CD4-positive, CD25-positive, alpha-beta regulatory T cell (primary cell): ENCODE results near the gene PNMA1. TPM values are rescaled to one million over a fixed set of nuclear protein-coding genes. Genes with fewer than 3 reads are reported as not detected.
A peak's percentile ranks its signal among the peaks of the same experiment; 100 is the strongest.

Experiments
- ATAC-seq, 2 donors: fragments of 150-1000 bp; cut with Tn5 transposase; one replicate each; pipeline ENCODE4 v1.10.0; 2021; ENCODE audit warnings: low read depth in 2 of 2, moderate number of reproducible peaks in 2 of 2, moderate library complexity in 1 of 2
- DNase-seq, 3 donors: peaks; one replicate each; pipeline versions ENCODE4 v3.0.0 to v3.0.0-alpha.2; 2012 to 2022; ENCODE audit warnings: mixed read lengths in 1 of 3
- H3K27ac ChIP-seq: one replicate; pipeline ENCODE4 v1.7.0; 2013; ENCODE audit warnings: mild to moderate bottlenecking, low read length; ENCODE audit not compliant: insufficient read depth, poor library complexity, severe bottlenecking
- H3K27me3 ChIP-seq: one replicate; pipeline ENCODE4 v1.7.0; 2013; ENCODE audit warnings: low read length; ENCODE audit not compliant: control insufficient read depth, insufficient read depth
- H3K36me3 ChIP-seq: one replicate; pipeline ENCODE4 v1.7.0; 2013; ENCODE audit warnings: mild to moderate bottlenecking, low read length, moderate library complexity; ENCODE audit not compliant: control insufficient read depth, insufficient read depth
- H3K4me1 ChIP-seq: 2 replicates; pipeline ENCODE4 v1.7.0; 2013; ENCODE audit warnings: mild to moderate bottlenecking, low read length; ENCODE audit not compliant: insufficient read depth, control insufficient read depth, poor library complexity, severe bottlenecking
- H3K4me3 ChIP-seq: one replicate; pipeline ENCODE4 v1.7.0; 2013; ENCODE audit warnings: low read depth, mild to moderate bottlenecking, low read length, moderate library complexity
- H3K9me3 ChIP-seq, 2 experiments: 1 replicate in 1 of 2; 2 replicates in 1 of 2; pipeline ENCODE4 v1.7.0; 2013; ENCODE audit warnings: low read length in 2 of 2, mild to moderate bottlenecking in 1 of 2, moderate library complexity in 1 of 2; ENCODE audit not compliant: control insufficient read depth in 2 of 2
- H3K27ac Mint-ChIP-seq, 3 donors: one replicate each; pipeline ENCODE4 v1.8.0; 2020 to 2022; ENCODE audit warnings: mild to moderate bottlenecking in 3 of 3, mixed read lengths in 3 of 3, moderate library complexity in 2 of 3
- H3K27me3 Mint-ChIP-seq: one replicate; pipeline ENCODE4 v1.8.0; 2022; ENCODE audit warnings: mild to moderate bottlenecking, mixed read lengths
- H3K36me3 Mint-ChIP-seq: one replicate; pipeline ENCODE4 v1.8.0; 2020; ENCODE audit warnings: mixed read lengths
- H3K4me1 Mint-ChIP-seq, 4 donors: one replicate each; pipeline ENCODE4 v1.8.0; 2020 to 2022; ENCODE audit warnings: mixed read lengths in 4 of 4, mild to moderate bottlenecking in 1 of 4
- H3K4me3 Mint-ChIP-seq, 4 donors: one replicate each; pipeline ENCODE4 v1.8.0; 2020 to 2022; ENCODE audit warnings: mild to moderate bottlenecking in 4 of 4, mixed read lengths in 4 of 4, moderate library complexity in 3 of 4
- H3K9me3 Mint-ChIP-seq, 7 donors: one replicate each; pipeline ENCODE4 v1.8.0; 2020 to 2022; ENCODE audit warnings: mixed read lengths in 7 of 7, mild to moderate bottlenecking in 3 of 7, moderate library complexity in 2 of 7
- polyA plus RNA-seq, 4 donors: library from polyadenylated mRNA; unstranded; fragments of 300-500 nt; fragmentation: Illumina TruSeq; gene quantifications; one replicate each; pipeline ENCODE4 v1.2.3, GENCODE V29; 2021
- total RNA-seq: library from RNA; stranded (reverse); gene quantifications from one replicate; pipeline ENCODE4 v1.2.3, GENCODE V29; 2022

The PNMA1 gene
- total and polyA plus RNA-seq, 5 donors from 2014 or later, result 42.6 to 54.1 (median 51.2) TPM

DNA sequence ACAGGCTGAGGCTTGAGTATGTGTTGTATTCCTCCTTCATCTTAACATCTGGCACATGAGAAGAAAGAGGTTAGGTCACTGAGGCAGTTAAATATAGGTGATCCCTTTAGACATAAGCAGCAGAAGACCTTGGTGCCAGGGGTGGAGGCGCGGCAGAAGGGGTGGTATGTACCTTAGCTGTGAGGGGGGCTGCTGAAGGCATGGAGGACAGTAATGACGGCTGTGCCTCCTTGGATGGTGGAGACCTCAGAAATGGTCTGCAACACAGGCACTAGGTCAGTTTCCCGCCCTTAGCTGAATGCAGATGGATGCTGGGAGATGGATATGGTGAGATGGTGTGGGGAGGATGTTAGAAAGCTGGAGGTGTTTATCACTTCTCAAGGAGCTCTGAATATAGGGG is 1.5 kb upstream of the PNMA1 start:
- Mint-ChIP-seq H3K9me3 (peaks cover 0 to 3% (median 0%) of the 10 kb centered on the region in 7 donors), H3K4me1 (peaks cover 11 to 25% (median 20%) of the 10 kb centered on the region in 4 donors), H3K27ac (peak overlapping the region in 2 of 3 donors; percentile 66 to 70), H3K4me3 (peak overlapping the region in 3 of 4 donors; percentile 19 to 94 (median 55)), H3K27me3 (no peaks in the 10 kb centered on the region), H3K36me3 (peaks cover 13% of the 10 kb centered on the region)
- Histone ChIP-seq H3K27me3 (no peaks in the 10 kb centered on the region), H3K4me3 (no peak overlapping the region), H3K36me3 (peaks cover 40% of the 10 kb centered on the region), H3K27ac (no peak overlapping the region), H3K4me1 (peaks cover 27% of the 10 kb centered on the region), H3K9me3 (no peaks in the 10 kb centered on the region)
- ATAC-seq (no peak), DNase-seq (no peak)

DNA sequence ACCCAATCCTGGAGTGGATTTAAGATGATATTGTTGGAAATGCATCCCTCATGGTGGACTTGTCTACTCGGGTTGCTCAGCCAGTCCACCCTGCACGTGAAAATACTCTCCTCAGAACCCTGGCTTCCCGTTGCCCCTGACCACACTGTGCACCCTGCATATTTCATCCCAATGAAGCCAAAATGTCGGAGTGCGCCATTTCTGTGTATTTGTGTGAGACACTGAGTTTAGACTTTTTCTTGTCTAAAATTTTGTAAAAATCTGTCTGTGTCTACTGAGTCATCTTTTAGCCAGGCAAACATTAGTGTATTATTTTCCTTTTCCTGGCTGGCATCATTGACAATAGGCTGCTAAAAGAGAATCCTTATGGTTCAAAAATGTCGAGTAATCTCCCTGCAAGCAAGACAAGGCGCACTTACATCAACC is 485 bp upstream of the PNMA1 start:
- DNase-seq (no peak), ATAC-seq (no peak)
- Mint-ChIP-seq H3K27ac (peak overlapping the region; percentile 73 to 83 (median 74)), H3K4me3 (peak overlapping the region; percentile 83 to 96 (median 87)), H3K36me3 (peaks cover 20% of the 10 kb centered on the region), H3K9me3 (peaks cover 0 to 3% (median 0%) of the 10 kb centered on the region in 7 donors), H3K27me3 (no peaks in the 10 kb centered on the region), H3K4me1 (peaks cover 15 to 34% (median 23%) of the 10 kb centered on the region in 4 donors)
- Histone ChIP-seq H3K4me3 (peak overlapping the region; percentile 61), H3K27ac (peak overlapping the region; percentile 72), H3K4me1 (peaks cover 27% of the 10 kb centered on the region), H3K36me3 (peaks cover 32% of the 10 kb centered on the region), H3K27me3 (no peaks in the 10 kb centered on the region), H3K9me3 (no peaks in the 10 kb centered on the region)

DNA sequence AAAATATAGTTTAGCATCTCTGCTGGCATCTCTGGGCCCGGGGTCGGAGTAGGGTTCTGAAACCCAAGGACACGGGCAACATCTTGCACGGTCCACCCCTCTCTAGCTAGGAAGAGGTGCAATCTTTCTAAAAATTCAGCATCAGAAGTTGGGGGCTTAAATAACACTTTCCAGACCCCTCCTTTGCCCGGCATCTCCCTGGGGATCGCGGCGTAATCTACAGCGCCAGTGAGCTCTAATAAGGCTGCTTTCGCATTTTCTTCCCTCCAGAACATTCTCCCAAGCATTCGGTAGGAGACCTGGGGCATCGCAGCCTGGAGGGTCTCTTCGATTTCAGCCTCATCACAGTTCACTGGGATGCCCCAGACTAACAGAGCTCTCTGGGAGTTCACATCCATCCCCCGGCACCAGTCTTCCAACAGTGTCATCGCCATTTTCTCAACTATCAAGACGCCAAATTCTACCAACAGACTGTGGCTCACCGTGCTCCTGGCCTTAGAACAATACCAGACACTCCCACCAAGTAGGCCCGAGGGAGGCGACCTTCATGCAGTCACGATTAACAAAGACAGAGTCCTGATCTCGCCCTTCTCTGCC is 880 bp downstream of the PNMA1 start:
- H3K27ac Mint-ChIP-seq, result peak overlapping the region; percentile 95 to 99 (median 98)
- no peaks in the 10 kb centered on the region for H3K27me3 ChIP-seq
- no peak for ATAC-seq
- H3K36me3 ChIP-seq, result peaks cover 22% of the 10 kb centered on the region
- H3K27ac ChIP-seq, result peak overlapping the region; percentile 72
- H3K4me3 ChIP-seq, result peak overlapping the region; percentile 91
- H3K9me3 Mint-ChIP-seq, result peaks cover 0 to 3% (median 0%) of the 10 kb centered on the region in 7 donors
- H3K4me3 Mint-ChIP-seq, result peak overlapping the region; percentile 96 to 99 (median 98)
- H3K4me1 ChIP-seq, result peaks cover 27% of the 10 kb centered on the region
- DNase-seq, result no peak
- peaks cover 19% of the 10 kb centered on the region for H3K36me3 Mint-ChIP-seq
- H3K9me3 ChIP-seq, result no peaks in the 10 kb centered on the region
- H3K4me1 Mint-ChIP-seq, result peaks cover 15 to 34% (median 23%) of the 10 kb centered on the region in 4 donors
- no peaks in the 10 kb centered on the region for H3K27me3 Mint-ChIP-seq

DNA sequence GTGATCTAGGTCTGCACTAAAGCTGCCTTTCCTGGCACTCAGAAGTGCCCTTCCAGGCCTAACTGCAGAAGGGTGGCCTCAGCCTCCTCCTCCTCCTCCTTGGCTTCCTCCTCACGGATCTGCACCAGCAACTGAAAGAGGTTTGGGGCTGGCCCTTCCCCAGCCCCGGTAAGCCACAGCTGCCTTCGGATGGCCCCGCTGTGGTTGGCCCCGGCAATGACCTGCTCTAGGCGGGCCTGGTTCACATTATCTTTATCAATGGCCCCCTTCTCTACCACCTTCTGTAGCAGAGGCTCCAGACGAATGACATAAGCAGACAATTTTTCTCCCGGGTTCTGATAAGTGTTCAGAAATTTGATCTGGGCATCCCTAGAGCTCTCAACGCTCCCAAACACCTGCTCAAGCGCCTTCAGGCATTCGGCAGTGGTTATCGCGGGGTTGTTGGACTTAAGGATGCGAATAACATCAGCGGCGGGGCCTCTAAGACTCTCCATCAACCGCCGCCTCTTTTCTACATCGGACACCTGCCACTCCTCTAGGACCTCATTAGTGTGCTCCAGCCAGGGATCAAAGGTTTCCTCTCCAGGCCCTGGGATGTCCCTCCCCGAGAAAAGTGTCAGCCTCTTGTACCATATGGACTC is 1.5 kb downstream of the PNMA1 start:
- peak overlapping the region; percentile 72 for H3K27ac ChIP-seq
- DNase-seq, result peak in 2 of 3 donors; percentile 16 to 53
- Mint-ChIP-seq H3K27me3 (no peaks in the 10 kb centered on the region), H3K4me3 (peak overlapping the region; percentile 96 to 99 (median 98)), H3K36me3 (peaks cover 19% of the 10 kb centered on the region), H3K27ac (peak overlapping the region; percentile 95 to 99 (median 98)), H3K9me3 (peaks cover 0 to 3% (median 0%) of the 10 kb centered on the region in 7 donors), H3K4me1 (peaks cover 15 to 34% (median 23%) of the 10 kb centered on the region in 4 donors)
- H3K4me3 ChIP-seq, result peak overlapping the region; percentile 91
- no peaks in the 10 kb centered on the region for H3K9me3 ChIP-seq
- no peak for ATAC-seq
- peaks cover 16% of the 10 kb centered on the region for H3K36me3 ChIP-seq
- H3K27me3 ChIP-seq, result no peaks in the 10 kb centered on the region
- H3K4me1 ChIP-seq, result peaks cover 27% of the 10 kb centered on the region

DNA sequence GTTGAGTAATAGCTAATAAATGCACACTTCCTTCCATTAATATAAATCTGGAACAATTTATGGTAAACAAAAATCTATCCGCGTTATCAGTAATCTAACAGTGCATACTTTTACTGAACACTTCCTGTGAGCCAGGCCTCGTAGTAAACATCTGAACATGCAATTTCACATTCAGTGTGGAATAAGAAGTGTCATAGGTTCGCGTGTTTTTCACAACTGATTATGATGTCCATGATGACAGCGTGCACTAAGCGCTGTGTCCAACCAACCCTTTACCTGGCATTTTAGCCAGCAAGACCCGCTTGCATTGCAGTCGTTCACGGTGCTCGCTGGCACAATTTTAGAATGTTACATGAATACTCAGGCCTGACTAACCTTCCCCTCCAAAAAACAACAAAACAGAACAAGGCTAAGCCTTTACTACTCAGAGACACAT is 2.1 kb downstream of the PNMA1 start:
- no peaks in the 10 kb centered on the region for H3K27me3 ChIP-seq
- H3K27ac Mint-ChIP-seq, result peak overlapping the region; percentile 95 to 99 (median 98)
- no peaks in the 10 kb centered on the region for H3K27me3 Mint-ChIP-seq
- peak in 2 of 3 donors; percentile 28 to 61 for DNase-seq
- peak in 1 of 2 donors; percentile 19 for ATAC-seq
- peaks cover 19% of the 10 kb centered on the region for H3K36me3 Mint-ChIP-seq
- H3K4me3 ChIP-seq, result peak overlapping the region; percentile 91
- H3K36me3 ChIP-seq, result peaks cover 10% of the 10 kb centered on the region
- no peaks in the 10 kb centered on the region for H3K9me3 ChIP-seq
- H3K27ac ChIP-seq, result peak overlapping the region; percentile 72
- peaks cover 15 to 34% (median 23%) of the 10 kb centered on the region in 4 donors for H3K4me1 Mint-ChIP-seq
- peaks cover 0 to 3% (median 0%) of the 10 kb centered on the region in 7 donors for H3K9me3 Mint-ChIP-seq
- H3K4me3 Mint-ChIP-seq, result peak overlapping the region; percentile 96 to 99 (median 98)
- peaks cover 27% of the 10 kb centered on the region for H3K4me1 ChIP-seq

DNA sequence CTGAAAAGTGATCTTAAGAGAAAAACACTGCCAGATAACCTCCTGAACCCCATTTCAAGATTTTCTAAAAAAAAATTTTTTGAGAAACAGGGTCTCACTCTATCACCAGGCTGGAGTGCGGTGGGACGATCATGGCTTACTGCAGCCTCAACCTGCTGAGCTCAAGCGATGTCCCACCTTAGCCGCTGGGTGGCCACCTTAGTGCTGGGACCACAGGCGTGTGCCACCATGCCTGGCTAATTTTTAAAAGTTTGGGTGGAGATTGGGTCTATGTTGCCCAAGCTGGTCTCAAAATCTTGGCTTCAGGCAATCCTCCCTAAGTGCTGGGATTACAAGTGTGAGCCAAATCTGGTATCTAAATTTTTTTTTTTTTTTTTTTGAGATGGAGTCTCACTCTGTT is 3.4 kb downstream of the PNMA1 start:
- Histone ChIP-seq H3K9me3 (no peaks in the 10 kb centered on the region), H3K36me3 (peaks cover under 1% of the 10 kb centered on the region), H3K27me3 (no peaks in the 10 kb centered on the region), H3K4me3 (no peak overlapping the region), H3K27ac (no peak overlapping the region), H3K4me1 (peaks cover 27% of the 10 kb centered on the region)
- no peak for DNase-seq
- Mint-ChIP-seq H3K4me1 (peaks cover 15 to 32% (median 23%) of the 10 kb centered on the region in 4 donors), H3K4me3 (peak overlapping the region in 2 of 4 donors; percentile 16 to 39), H3K9me3 (peaks cover 0 to 3% (median 0%) of the 10 kb centered on the region in 7 donors), H3K27ac (peak overlapping the region in 1 of 3 donors; percentile 16), H3K27me3 (no peaks in the 10 kb centered on the region), H3K36me3 (peaks cover 16% of the 10 kb centered on the region)
- ATAC-seq, result no peak

DNA sequence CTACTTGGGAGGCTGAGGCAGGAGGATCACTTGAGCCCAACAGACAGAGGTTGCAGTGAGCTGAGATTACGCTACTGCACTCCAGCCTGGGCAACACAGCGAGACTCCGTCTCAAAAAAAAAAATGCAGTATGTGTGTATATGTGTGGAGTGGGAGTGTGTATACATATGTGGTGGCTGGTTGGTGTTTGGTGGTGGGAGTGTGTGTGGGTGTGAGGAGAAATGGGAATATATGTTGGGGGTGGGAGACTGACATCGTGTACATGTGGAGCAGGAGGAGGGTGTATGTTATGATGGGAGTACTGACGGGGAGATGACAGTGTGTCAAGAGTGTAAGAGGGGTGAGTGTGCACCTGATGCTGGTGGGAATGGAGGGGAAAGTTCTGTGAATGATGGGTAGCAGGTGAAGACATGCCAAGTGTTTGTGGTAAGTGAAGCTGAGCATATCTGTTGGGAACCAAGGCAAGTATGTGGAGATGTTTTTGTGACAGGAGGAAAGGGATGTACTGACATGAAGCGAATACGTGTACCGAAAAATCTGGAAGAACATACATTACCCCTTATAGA is 4.2 kb downstream of the PNMA1 start:
- no peaks in the 10 kb centered on the region for H3K27me3 Mint-ChIP-seq
- peaks cover 13 to 31% (median 23%) of the 10 kb centered on the region in 4 donors for H3K4me1 Mint-ChIP-seq
- Histone ChIP-seq H3K9me3 (no peaks in the 10 kb centered on the region), H3K27ac (no peak overlapping the region), H3K27me3 (no peaks in the 10 kb centered on the region), H3K4me3 (no peak overlapping the region), H3K36me3 (no peaks in the 10 kb centered on the region), H3K4me1 (peaks cover 27% of the 10 kb centered on the region)
- no peak for ATAC-seq
- H3K9me3 Mint-ChIP-seq, result peaks cover 0 to 3% (median 0%) of the 10 kb centered on the region in 7 donors
- peak overlapping the region in 2 of 4 donors; percentile 16 to 19 for H3K4me3 Mint-ChIP-seq
- H3K36me3 Mint-ChIP-seq, result peaks cover 13% of the 10 kb centered on the region
- H3K27ac Mint-ChIP-seq, result peak overlapping the region in 2 of 3 donors; percentile 16 to 67
- DNase-seq, result no peak
